Lung (tissue), 12 donors: ENCODE measurements around the gene SMARCAL1. TPM values are rescaled to one million over a fixed set of nuclear protein-coding genes. Genes with fewer than 3 reads are reported as not detected.

Experiments used
- ATAC-seq: fragments of 200-7000 bp; cut with Tn5 transposase; one replicate; pipeline ENCODE4 v1.9.1; 2020; ENCODE audit warnings: moderate number of reproducible peaks; ENCODE audit not compliant: insufficient read depth, low FRiP score
- DNase-seq, 3 donors: peaks; one replicate each; pipeline ENCODE4 v3.0.0-alpha.2; 2013 to 2017
- H3K27ac ChIP-seq, 2 donors: one replicate each; pipeline ENCODE4 v1.5.1; 2013; ENCODE audit warnings: mild to moderate bottlenecking in 2 of 2, moderate library complexity in 2 of 2, control low read depth in 1 of 2, inconsistent platforms in 1 of 2, low read depth in 1 of 2, low read length in 1 of 2
- H3K27me3 ChIP-seq, 3 donors: one replicate each; pipeline ENCODE4 v1.5.1; 2013; ENCODE audit warnings: low read length in 2 of 3; ENCODE audit not compliant: control insufficient read depth in 3 of 3, insufficient read depth in 3 of 3
- H3K36me3 ChIP-seq, 4 donors: one replicate each; pipeline ENCODE4 v1.5.1; 2013; ENCODE audit warnings: low read length in 4 of 4, mild to moderate bottlenecking in 1 of 4, moderate library complexity in 1 of 4; ENCODE audit not compliant: control insufficient read depth in 4 of 4, insufficient read depth in 4 of 4
- H3K4me1 ChIP-seq, 5 donors: one replicate each; pipeline ENCODE4 v1.5.1; 2013; ENCODE audit warnings: low read length in 5 of 5, mild to moderate bottlenecking in 2 of 5, moderate library complexity in 1 of 5; ENCODE audit not compliant: control insufficient read depth in 5 of 5, insufficient read depth in 5 of 5
- H3K4me3 ChIP-seq: one replicate; pipeline ENCODE4 v1.5.1; 2013; ENCODE audit warnings: mild to moderate bottlenecking, control low read depth, moderate library complexity
- H3K9ac ChIP-seq, 2 donors: one replicate each; pipeline ENCODE4 v1.5.1; 2013; ENCODE audit warnings: low read length in 2 of 2, control low read depth in 1 of 2; ENCODE audit not compliant: insufficient read depth in 1 of 2
- H3K9me3 ChIP-seq, 4 donors: one replicate each; pipeline ENCODE4 v1.5.1; 2013; ENCODE audit warnings: low read length in 3 of 4, mild to moderate bottlenecking in 1 of 4, moderate library complexity in 1 of 4; ENCODE audit not compliant: control insufficient read depth in 4 of 4, insufficient read depth in 3 of 4
- WGBS, 2 donors: extraction: QIAGEN DNeasy Blood & Tissue Kit; methylation state at CpG; one replicate each; pipeline ENCODE4 v1.1.7; 2013; 5-methylcytosine and 5-hydroxymethylcytosine counted together
- polyA plus RNA-seq, 2 donors: library from polyadenylated mRNA; stranded (reverse); fragments of 200-250 nt; gene quantifications; one replicate each; pipeline ENCODE4 v1.2.1, GENCODE V29; 2013
- total RNA-seq, 2 donors: library from RNA; depleted of rRNA in 1 of 2; stranded (reverse); fragments of >200 nt in 1 of 2; gene quantifications; one replicate each; pipeline ENCODE4 v1.2.1, GENCODE V29; 2014 to 2021
- TF ChIP-seq, protein P1 (sequence below): IDR thresholded peaks from 2 replicates; pipeline ENCODE4 v1.5.1; 2012; ENCODE audit warnings: mild to moderate bottlenecking; ENCODE audit errors: control extremely low read depth, extremely low read depth
- donor health status: control.
- donor health status: control.
- donor health status: Bipolar disorder and iron deficiency.
- donor health status: healthy.
- donor health status: DM: yes; HTN: yes; CAD: no.

Gene SMARCAL1
- total and polyA plus RNA-seq, 4 donors = 5.2 to 28.6 (median 13.5) TPM

DNA sequence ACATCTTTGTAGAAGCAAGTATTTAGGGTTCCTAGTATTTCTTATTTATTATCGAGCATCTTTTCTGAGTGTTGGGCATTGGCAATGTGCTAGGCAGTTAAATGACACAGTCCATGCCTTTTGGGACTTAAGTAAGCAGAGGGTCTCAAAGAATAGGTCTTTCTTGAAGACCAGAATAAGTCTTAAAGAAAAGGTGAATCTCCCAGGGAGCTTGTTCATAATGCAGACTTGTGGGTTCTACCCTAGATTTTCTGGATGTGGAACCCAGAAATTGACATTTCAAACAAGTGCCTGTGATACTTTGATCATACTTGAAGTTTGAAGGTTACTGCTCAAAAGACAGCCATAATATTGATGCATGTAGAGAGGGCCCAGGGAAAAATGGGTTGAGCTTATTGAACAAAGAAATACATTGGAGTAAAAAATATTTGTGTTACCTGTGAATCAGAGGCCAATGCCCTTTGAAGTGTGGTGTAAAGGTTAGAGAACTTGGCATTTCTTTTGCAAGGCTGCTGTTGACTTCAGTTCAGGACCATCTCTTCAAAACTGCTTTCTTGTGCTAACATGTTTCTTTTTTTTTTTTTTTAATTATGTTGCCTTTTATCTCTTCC is 110.7 kb downstream of the SMARCAL1 start:
- ATAC-seq = no peak
- 91% methylated on average over 1 of the region's 1 CpG for WGBS, 2 donors
- peaks cover 0 to 8% (median 1%) of the 10 kb centered on the region in 5 donors for H3K4me1 ChIP-seq

GRCh38 chr2:216525972-216526371 is 113.7 kb downstream of the SMARCAL1 start:
- TF ChIP-seq, protein P1, sequence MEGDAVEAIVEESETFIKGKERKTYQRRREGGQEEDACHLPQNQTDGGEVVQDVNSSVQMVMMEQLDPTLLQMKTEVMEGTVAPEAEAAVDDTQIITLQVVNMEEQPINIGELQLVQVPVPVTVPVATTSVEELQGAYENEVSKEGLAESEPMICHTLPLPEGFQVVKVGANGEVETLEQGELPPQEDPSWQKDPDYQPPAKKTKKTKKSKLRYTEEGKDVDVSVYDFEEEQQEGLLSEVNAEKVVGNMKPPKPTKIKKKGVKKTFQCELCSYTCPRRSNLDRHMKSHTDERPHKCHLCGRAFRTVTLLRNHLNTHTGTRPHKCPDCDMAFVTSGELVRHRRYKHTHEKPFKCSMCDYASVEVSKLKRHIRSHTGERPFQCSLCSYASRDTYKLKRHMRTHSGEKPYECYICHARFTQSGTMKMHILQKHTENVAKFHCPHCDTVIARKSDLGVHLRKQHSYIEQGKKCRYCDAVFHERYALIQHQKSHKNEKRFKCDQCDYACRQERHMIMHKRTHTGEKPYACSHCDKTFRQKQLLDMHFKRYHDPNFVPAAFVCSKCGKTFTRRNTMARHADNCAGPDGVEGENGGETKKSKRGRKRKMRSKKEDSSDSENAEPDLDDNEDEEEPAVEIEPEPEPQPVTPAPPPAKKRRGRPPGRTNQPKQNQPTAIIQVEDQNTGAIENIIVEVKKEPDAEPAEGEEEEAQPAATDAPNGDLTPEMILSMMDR = no peak
- Histone ChIP-seq H3K9ac (no peak overlapping the region), H3K4me3 (no peak overlapping the region), H3K36me3 (no peaks in the 10 kb centered on the region), H3K9me3 (no peaks in the 10 kb centered on the region), H3K27me3 (no peaks in the 10 kb centered on the region), H3K27ac (no peak overlapping the region), H3K4me1 (peaks cover 0 to 6% (median 0%) of the 10 kb centered on the region in 5 donors)
- ATAC-seq = no peak
- no peak for DNase-seq
- WGBS, 2 donors = 79 to 91% methylated on average over 4 of the region's 4 CpGs

More for the DNA sequence above, 110.7 kb downstream of the SMARCAL1 start:
- TF ChIP-seq, protein P1 = no peak
- Histone ChIP-seq H3K27ac (no peak overlapping the region), H3K4me3 (no peak overlapping the region), H3K36me3 (peaks cover 0 to 2% (median 0%) of the 10 kb centered on the region in 4 donors), H3K9me3 (no peaks in the 10 kb centered on the region), H3K27me3 (no peaks in the 10 kb centered on the region), H3K9ac (no peak overlapping the region)
- no peak for DNase-seq

DNA sequence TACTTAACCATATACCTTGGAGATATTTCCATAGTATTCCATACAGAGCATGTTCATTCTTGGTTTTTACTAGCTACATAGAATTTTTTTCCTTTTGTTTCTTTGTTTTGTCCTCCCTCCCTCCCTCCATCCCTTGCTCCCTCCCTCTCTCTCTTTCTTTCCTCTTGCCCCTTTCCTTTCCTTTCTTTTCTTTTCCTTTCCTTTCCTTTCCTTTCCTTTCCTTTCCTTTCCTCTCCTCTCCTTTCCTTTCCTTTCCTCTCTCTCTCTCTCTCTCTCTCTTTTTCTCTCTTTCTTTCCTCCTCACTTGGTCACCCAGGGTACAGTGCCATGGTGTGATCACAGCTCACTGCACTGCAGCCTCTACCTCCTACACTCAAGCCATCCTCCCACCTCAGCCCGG is 114.7 kb downstream of the SMARCAL1 start:
- H3K4me3 ChIP-seq = no peak overlapping the region
- H3K9me3 ChIP-seq = no peaks in the 10 kb centered on the region
- H3K27ac ChIP-seq = no peak overlapping the region
- 95 to 100% methylated on average over 1 of the region's 1 CpG for WGBS, 2 donors
- TF ChIP-seq, protein P1 = no peak
- H3K36me3 ChIP-seq = no peaks in the 10 kb centered on the region
- peaks cover 0 to 6% (median 0%) of the 10 kb centered on the region in 5 donors for H3K4me1 ChIP-seq
- no peaks in the 10 kb centered on the region for H3K27me3 ChIP-seq
- no peak for ATAC-seq
- no peak for DNase-seq
- no peak overlapping the region for H3K9ac ChIP-seq

DNA sequence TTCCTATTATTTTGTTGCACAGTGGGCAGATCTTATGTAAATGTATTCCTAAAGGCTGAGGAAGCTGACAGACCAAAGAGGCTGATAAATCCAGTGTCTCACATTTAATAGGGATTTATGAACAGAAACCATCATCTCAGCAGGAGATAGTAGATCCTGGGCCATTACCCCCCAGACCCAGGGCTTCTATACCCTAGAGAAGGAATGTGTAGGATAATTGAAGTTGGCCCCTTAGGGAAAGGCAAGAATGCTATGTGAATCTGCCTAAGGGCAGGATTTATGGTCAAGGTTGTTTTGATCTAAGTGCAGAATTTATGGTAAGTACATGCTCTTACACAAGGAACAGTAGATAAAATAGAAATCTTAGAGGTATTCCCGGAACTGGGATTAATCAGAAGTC is 115.3 kb downstream of the SMARCAL1 start:
- DNase-seq (no peak), ATAC-seq (no peak)
- Histone ChIP-seq H3K9me3 (no peaks in the 10 kb centered on the region), H3K4me1 (peaks cover 0 to 6% (median 0%) of the 10 kb centered on the region in 5 donors), H3K27me3 (no peaks in the 10 kb centered on the region), H3K36me3 (no peaks in the 10 kb centered on the region), H3K9ac (no peak overlapping the region), H3K4me3 (no peak overlapping the region), H3K27ac (no peak overlapping the region)
- 91% methylated on average over 1 of the region's 1 CpG for WGBS, 2 donors
- TF ChIP-seq, protein P1 = no peak
